Activated naive CD8-positive, alpha-beta T cell treated with anti-CD3 and anti-CD28 coated beads, Interleukin-2, amount 50 U/mL, for 24 hours (primary cell): ENCODE data around the gene TNFAIP8.
A peak's percentile ranks its signal among the peaks of the same experiment; 100 is the strongest.

Experiments
- ATAC-seq: fragments of 150-1000 bp; cut with Tn5 transposase; one replicate; pipeline ENCODE4 v1.10.0; 2021
- DNase-seq: peaks from one replicate; pipeline ENCODE4 v3.0.0; 2021
- H3K27ac Mint-ChIP-seq: one replicate; pipeline ENCODE4 v1.8.0; 2021; ENCODE audit warnings: mild to moderate bottlenecking, mixed read lengths
- H3K27me3 Mint-ChIP-seq: one replicate; pipeline ENCODE4 v1.8.0; 2021; ENCODE audit warnings: mixed read lengths
- H3K36me3 Mint-ChIP-seq: one replicate; pipeline ENCODE4 v1.8.0; 2021; ENCODE audit warnings: low read depth, mixed read lengths
- H3K4me1 Mint-ChIP-seq: one replicate; pipeline ENCODE4 v1.8.0; 2021; ENCODE audit warnings: mixed read lengths
- H3K4me3 Mint-ChIP-seq: one replicate; pipeline ENCODE4 v1.8.0; 2021; ENCODE audit warnings: mild to moderate bottlenecking, moderate library complexity, mixed read lengths
- H3K9me3 Mint-ChIP-seq: one replicate; pipeline ENCODE4 v1.8.0; 2021; ENCODE audit warnings: mixed read lengths

Gene TNFAIP8

DNA sequence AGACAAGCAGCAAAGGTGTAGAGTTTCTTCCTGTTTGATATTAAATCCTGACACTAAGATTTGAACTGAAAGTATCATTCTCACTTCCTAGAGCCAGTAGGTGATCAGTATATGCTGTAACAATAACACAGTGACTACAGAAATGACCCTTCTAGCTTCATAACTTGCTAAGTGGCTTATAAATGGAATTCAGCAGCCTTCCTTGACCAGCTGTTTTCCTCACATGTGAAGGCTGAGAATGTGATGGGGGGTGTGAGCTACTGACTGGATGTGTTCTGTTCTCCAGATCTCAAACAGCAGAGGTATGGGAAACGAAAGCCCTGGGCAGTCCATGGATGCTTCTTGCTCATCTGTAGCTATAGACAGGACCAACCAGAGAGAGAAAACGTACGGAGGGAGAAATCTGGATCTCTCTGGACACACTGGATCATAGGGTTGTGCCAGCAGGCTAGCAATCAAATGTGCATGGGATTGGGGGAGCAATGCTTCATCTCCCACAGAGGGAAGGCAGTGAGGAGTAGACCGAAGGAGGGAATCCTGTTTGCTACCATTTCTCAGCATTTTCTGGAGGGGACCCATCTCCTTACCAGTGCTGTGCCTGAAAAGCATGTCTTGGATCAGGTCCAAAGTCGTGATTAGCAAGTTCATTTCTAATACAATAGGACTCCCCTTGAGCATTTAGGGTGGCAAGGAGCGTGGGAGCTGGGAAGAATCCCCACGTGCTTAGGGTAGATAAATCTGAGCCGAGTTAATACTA is 39.4 kb downstream of the TNFAIP8 start:
- Mint-ChIP-seq H3K36me3 (peaks cover 69% of the 10 kb centered on the region), H3K27me3 (no peaks in the 10 kb centered on the region), H3K27ac (peak overlapping the region; percentile 97), H3K4me3 (peak overlapping the region; percentile 48), H3K9me3 (no peaks in the 10 kb centered on the region), H3K4me1 (peaks cover 97% of the 10 kb centered on the region)
- DNase-seq (no peak), ATAC-seq (no peak)

DNA sequence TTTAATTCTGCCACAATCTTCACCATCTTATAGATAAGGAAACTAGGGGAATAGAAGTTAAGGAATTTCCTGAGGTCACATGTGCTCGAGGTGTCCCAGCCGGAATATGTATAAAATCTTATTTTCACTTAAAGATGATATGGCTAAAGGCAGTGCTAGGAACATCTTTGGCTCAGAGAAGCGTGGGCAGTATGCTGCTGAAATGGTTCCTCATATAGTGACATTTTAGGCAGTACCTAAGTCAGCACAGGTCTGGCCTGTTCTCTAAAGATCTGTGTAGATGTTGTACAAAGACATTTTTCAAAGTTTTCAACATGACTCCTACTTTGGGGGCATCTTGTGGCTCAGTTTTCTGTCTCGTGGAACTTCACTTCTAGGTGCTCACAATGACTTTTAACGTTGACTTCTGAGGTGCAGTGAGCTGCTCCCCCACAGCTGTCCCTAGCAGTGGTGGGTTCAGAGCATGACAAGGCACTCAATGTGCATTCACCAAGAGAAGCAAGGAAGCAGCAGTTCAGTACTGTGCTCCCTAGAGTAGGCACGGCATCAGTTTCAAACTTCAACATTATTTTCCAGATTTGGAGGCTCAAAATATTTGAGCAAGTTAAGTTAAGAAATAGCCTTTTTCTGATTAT is 40.3 kb downstream of the TNFAIP8 start:
- Mint-ChIP-seq H3K9me3 (no peaks in the 10 kb centered on the region), H3K4me3 (peak overlapping the region; percentile 40)
- ATAC-seq: peak; percentile 51

DNA sequence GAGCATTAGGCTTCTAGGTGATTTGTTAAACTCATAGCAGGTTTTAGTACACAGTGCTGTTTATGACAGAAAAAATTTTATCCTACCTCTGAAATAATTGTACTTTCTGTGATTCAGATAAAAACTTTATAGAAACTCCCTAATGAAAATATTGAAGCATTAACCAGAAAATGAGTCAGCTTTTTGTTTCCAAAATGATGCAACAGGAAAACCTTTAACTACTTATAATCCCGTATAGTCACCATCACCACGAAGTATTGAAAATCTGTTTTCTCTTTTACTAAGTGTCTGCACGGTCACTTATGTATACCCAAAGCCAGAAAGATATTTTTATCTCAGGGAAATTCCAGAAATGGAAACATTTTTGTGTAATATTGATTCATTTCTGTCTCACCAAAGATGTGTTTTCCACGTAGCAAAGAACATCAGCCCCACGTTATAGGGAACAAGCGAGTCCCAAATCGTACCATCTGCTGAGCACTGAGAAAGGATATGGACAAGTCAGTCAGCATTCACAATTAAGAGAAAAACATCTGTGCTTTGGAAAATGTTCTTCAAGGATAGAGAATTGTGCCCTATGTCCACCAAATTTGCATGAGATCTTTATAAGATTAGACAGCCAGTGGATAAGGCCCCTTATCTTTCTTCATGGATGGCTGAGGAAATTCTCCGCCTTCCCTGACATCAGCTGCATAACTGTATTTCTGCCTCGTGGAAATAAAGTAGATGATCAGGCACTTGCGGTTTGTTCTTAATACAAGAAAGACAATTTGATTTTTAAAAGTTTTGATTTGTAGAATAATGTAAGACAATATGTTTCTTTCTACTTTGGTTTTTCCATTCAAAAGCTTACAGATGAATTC is 41.9 kb downstream of the TNFAIP8 start:
- H3K9me3 Mint-ChIP-seq: no peaks in the 10 kb centered on the region
- peak overlapping the region; percentile 51 for H3K4me3 Mint-ChIP-seq
- H3K36me3 Mint-ChIP-seq: peaks cover 47% of the 10 kb centered on the region
- peak overlapping the region; percentile 97 for H3K27ac Mint-ChIP-seq
- peak; percentile 78 for ATAC-seq
- DNase-seq: no peak
- H3K4me1 Mint-ChIP-seq: peaks cover 89% of the 10 kb centered on the region
- no peaks in the 10 kb centered on the region for H3K27me3 Mint-ChIP-seq

More for the DNA sequence above, 40.3 kb downstream of the TNFAIP8 start:
- Mint-ChIP-seq H3K36me3 (peaks cover 63% of the 10 kb centered on the region), H3K27ac (peak overlapping the region; percentile 97), H3K4me1 (peaks cover 94% of the 10 kb centered on the region), H3K27me3 (no peaks in the 10 kb centered on the region)
- no peak for DNase-seq

GRCh38 chr5:119398727-119399466 is 43.1 kb downstream of the TNFAIP8 start:
- H3K4me3 Mint-ChIP-seq: peak overlapping the region; percentile 34
- no peak for ATAC-seq

GRCh38 chr5:119400245-119400644 is 44.4 kb downstream of the TNFAIP8 start:
- Mint-ChIP-seq H3K9me3 (no peaks in the 10 kb centered on the region), H3K27ac (peak overlapping the region; percentile 97), H3K27me3 (no peaks in the 10 kb centered on the region), H3K4me1 (peaks cover 74% of the 10 kb centered on the region), H3K36me3 (peaks cover 24% of the 10 kb centered on the region), H3K4me3 (no peak overlapping the region)
- no peak for DNase-seq
- ATAC-seq: peak; percentile 31

More at GRCh38 chr5:119398727-119399466, 43.1 kb downstream of the TNFAIP8 start:
- DNase-seq: no peak
- no peaks in the 10 kb centered on the region for H3K9me3 Mint-ChIP-seq
- H3K4me1 Mint-ChIP-seq: peaks cover 80% of the 10 kb centered on the region
- no peaks in the 10 kb centered on the region for H3K27me3 Mint-ChIP-seq
- peak overlapping the region; percentile 97 for H3K27ac Mint-ChIP-seq
- peaks cover 35% of the 10 kb centered on the region for H3K36me3 Mint-ChIP-seq

DNA sequence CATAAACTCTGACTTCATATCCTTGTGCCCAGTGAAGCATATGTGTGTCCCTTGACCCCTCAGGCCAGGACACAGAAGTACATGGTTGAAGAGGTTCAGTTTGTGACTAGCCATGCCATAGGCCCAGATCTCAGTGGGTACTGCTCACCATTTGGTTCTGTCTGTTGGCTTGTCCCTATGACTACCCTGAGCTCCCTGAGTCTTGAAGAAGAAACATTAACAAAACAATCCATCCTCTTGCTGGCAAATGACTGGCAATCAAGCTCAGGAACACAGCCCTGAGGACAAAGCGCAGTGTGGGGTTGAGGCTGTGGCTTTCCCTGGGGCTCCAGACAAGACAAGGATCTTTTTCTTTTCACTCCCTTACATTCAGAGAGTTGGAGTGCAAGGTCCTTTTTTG is 46.3 kb downstream of the TNFAIP8 start:
- peaks cover 64% of the 10 kb centered on the region for H3K4me1 Mint-ChIP-seq
- H3K4me3 Mint-ChIP-seq: no peak overlapping the region
- DNase-seq (no peak), ATAC-seq (no peak)
- H3K36me3 Mint-ChIP-seq: peaks cover 9% of the 10 kb centered on the region
- peak overlapping the region; percentile 52 for H3K27ac Mint-ChIP-seq
- H3K27me3 Mint-ChIP-seq: no peaks in the 10 kb centered on the region
- no peaks in the 10 kb centered on the region for H3K9me3 Mint-ChIP-seq

- DNase-seq (no peak), ATAC-seq (no peak)
- H3K27me3 Mint-ChIP-seq: no peaks in the 10 kb centered on the region
- H3K36me3 Mint-ChIP-seq: peaks cover 8% of the 10 kb centered on the region
- H3K9me3 Mint-ChIP-seq: no peaks in the 10 kb centered on the region
- peak overlapping the region; percentile 1 for H3K27ac Mint-ChIP-seq
- H3K4me3 Mint-ChIP-seq: no peak overlapping the region
- peaks cover 60% of the 10 kb centered on the region for H3K4me1 Mint-ChIP-seq
Observed at GRCh38 chr5:119402555-119402954, 46.7 kb downstream of the TNFAIP8 start.

GRCh38 chr5:119404033-119404432 is 48.2 kb downstream of the TNFAIP8 start:
- H3K4me1 Mint-ChIP-seq: peaks cover 52% of the 10 kb centered on the region
- DNase-seq (no peak), ATAC-seq (no peak)
- no peaks in the 10 kb centered on the region for H3K9me3 Mint-ChIP-seq
- H3K36me3 Mint-ChIP-seq: peaks cover 3% of the 10 kb centered on the region
- H3K4me3 Mint-ChIP-seq: no peak overlapping the region
- H3K27ac Mint-ChIP-seq: no peak overlapping the region
- no peaks in the 10 kb centered on the region for H3K27me3 Mint-ChIP-seq

GRCh38 chr5:119405419-119405818 is 49.6 kb downstream of the TNFAIP8 start:
- H3K4me3 Mint-ChIP-seq: no peak overlapping the region
- ATAC-seq: no peak
- H3K4me1 Mint-ChIP-seq: peaks cover 52% of the 10 kb centered on the region
- H3K27ac Mint-ChIP-seq: peak overlapping the region; percentile 52
- H3K36me3 Mint-ChIP-seq: no peaks in the 10 kb centered on the region
- no peak for DNase-seq
- no peaks in the 10 kb centered on the region for H3K9me3 Mint-ChIP-seq
- H3K27me3 Mint-ChIP-seq: no peaks in the 10 kb centered on the region

DNA sequence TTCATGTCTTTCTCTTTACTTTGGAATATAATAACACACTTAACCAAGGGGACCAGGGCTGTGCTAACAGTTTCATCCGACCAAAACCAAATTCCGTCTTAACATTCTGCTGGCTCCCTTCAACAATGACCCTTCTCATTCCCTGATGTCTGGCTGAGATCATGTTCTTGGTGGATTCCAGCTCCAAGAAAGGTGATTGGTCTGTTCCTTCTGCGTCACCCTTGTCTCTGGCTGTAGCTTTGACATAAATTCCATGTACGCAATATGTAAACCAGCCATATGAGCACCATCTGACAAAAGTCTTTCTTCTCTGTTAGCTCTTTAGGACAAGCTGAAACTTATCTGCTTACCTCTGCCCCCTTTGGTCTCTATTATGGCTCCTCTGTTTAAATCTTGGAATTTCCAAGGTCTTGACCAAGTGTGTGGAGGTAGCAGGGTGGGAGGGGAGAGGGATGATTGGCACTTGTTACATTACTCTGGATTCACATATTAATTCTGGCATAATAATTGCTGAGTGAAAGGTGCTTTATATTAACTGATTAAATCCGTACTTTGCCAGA is 50.8 kb downstream of the TNFAIP8 start:
- Mint-ChIP-seq H3K27me3 (no peaks in the 10 kb centered on the region), H3K4me1 (peaks cover 62% of the 10 kb centered on the region), H3K27ac (no peak overlapping the region), H3K36me3 (no peaks in the 10 kb centered on the region), H3K9me3 (no peaks in the 10 kb centered on the region), H3K4me3 (no peak overlapping the region)
- DNase-seq: no peak
- ATAC-seq: no peak

DNA sequence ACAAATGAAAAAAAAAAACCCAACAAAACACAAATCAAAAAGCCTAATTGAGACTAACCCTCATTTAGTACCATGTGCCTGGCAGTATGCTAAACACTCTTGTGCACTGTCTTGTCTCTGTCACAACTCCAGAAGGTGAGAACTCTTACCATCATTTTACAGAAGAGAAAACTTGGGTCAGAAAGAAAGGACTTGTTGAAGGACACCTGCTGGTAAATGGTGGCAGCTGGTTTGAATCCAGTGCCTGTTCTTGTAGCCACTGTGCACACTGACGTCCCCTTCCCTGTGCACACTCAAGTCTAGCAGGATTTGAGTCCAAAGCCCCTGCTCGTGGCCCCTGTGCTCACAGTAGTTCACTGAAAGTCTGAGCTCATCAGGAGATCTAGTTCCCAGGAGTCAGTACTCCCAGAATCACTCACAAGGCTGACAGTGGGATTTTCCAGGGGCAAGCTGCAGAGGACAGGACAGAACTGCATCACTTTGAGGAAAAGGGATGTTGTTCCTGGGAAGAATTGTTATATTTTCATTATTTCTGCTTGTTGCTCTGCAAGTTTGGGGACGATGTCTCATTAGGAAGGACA is 53.5 kb downstream of the TNFAIP8 start:
- ATAC-seq: peak; percentile 17
- no peaks in the 10 kb centered on the region for H3K9me3 Mint-ChIP-seq
- H3K27me3 Mint-ChIP-seq: no peaks in the 10 kb centered on the region

GRCh38 chr5:119410448-119411159 is 54.8 kb downstream of the TNFAIP8 start:
- Mint-ChIP-seq H3K4me1 (peaks cover 60% of the 10 kb centered on the region), H3K27ac (peak overlapping the region; percentile 46), H3K36me3 (no peaks in the 10 kb centered on the region), H3K4me3 (no peak overlapping the region), H3K9me3 (no peaks in the 10 kb centered on the region), H3K27me3 (no peaks in the 10 kb centered on the region)
- no peak for DNase-seq
- no peak for ATAC-seq

More for the DNA sequence above, 53.5 kb downstream of the TNFAIP8 start:
- DNase-seq: no peak
- Mint-ChIP-seq H3K4me3 (no peak overlapping the region), H3K27ac (peak overlapping the region; percentile 49), H3K4me1 (peaks cover 62% of the 10 kb centered on the region), H3K36me3 (no peaks in the 10 kb centered on the region)
